Activated CD8-positive, alpha-beta memory T cell treated with anti-CD3 and anti-CD28 coated beads, Interleukin-2, amount 50 U/mL, for 1 hour (primary cell): ENCODE results near the gene NCOA6.

ENCODE experiments used
- DNase-seq: peaks from one replicate; pipeline ENCODE4 v3.0.0-alpha.2; 2020; ENCODE audit errors: extremely low read depth

NCOA6 gene

DNA sequence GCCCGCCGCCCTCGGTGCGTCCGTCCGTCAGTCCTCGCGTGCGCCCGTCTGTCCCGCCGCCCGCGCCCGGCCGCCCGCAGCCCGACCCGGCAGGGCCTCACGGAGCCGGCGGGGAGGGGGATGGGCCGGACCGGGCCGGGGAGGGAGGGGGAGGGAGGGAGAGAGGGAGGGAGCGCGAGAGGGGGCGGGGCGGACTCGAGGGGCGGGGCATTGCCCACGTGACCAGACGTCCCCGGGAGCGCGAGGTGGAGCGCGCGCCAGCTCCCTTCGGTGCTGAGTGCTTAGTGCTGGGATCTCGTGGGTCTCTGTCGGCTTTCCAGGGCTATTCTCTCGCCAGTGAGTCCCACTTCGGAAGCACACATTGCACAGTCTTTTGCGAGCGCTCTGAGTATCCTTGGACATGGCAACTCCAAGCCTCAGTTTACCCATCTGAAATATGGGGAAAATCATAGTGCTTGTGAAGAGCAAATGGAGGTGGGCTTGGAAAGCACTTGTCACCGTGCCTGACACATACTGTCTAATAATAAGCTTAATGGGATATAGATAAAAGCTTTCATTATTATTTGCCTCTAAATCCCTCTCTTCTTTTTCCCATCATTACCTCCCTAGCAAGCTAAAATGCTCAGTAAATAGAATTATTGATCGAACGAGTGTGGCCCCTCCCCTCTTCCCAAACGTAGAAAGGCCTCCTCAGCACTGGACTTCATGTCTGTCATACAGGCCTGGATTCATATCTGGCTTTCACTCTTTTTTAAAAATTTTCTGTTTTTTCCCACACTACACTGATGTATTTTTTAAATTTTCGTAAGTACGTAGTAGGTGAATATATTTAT, at the start of gene NCOA6:
Gene NCOA6, minus strand, starts transcription at position 122 of the 833 bp plus-strand sequence. CDS start 43,296 bp downstream, outside the sequence.
- peak; percentile 59 for DNase-seq

DNA sequence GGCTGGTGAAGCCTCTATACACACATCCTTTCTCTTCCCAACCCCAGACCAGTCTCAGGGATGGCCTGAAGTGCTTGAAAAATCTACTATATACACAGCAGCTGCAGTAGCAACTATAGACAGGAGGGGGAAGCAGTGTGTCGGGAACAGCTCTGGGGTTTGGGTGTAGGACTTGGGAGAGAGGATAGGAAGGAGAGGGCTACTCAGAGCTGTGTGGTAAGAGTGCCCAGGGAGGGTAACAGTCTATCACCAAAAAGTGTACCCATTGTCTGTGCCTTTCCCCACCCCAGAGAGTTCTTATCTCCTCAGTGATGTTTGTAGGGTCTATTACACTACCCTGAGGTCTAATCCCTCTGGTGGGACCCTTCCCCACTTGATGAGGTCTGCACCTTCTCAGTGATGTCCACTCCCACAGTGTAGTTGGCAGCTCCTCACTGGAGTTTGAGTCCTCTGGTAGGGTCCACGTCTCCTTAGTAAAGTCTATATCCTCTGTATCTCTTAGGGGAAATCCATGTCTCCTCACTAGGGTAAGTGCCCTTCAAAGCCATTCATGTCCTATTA, 48.7 kb upstream of the NCOA6 start:
- no peak for DNase-seq

DNA sequence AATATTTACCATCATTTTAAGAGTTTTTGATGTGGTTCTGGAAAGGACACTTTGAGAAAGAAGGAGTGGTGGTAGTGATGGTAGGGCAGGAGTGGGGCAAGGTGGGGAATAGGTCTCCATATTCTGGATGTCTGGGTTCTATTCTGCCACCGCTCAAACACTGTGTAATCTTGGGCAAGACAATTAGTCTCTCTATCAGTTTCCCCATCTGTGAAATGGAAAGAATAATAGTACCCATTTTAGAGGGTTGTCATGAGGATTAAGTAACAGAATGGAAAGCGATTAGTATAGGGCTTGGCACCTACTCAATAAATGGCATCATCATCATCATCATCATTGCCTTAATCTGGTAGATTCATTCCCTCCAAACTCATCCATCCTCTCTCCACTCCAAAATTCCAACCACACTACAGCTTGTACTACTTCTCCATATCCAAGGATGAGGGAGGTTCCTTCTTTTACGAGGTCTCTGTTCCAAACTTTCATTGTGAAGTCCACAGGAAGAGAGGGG, 48.2 kb upstream of the NCOA6 start:
- DNase-seq: no peak

DNA sequence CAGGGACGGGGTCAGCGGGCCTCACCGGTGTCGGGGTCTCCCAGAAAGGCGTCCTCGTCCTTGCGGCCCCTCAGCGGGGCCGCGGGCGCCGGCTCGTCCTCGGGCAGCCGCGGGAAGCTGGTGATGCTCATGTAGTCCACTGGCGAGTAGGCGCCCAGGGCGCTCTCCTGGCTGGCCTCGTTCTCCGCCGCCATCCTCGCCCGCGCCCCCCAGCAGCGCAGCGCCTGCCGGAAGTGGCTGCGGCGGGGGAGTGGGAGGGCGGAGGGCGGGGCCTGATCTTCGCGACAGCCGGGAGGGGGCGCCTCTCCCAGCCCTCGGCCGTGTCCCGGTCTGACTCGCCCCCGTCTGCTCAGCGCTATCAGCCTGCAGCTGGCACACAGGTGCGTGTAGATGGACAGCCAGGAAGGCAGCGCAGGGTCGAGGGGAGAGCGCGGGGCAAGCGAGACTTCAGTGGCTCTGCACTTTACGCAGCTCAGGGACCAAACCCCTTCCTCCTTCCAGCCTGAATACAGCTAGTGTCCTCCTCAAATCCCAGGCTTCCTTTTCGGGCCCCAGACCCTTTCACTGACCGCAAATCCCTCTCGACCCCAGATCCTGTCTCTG, 47.3 kb upstream of the NCOA6 start, which contains the start of gene GGT7:
Gene GGT7, minus strand, starts transcription at position 235 of the 603 bp plus-strand sequence. Its CDS starts 41 bp downstream, at position 194.
- peak; percentile 57 for DNase-seq

DNA sequence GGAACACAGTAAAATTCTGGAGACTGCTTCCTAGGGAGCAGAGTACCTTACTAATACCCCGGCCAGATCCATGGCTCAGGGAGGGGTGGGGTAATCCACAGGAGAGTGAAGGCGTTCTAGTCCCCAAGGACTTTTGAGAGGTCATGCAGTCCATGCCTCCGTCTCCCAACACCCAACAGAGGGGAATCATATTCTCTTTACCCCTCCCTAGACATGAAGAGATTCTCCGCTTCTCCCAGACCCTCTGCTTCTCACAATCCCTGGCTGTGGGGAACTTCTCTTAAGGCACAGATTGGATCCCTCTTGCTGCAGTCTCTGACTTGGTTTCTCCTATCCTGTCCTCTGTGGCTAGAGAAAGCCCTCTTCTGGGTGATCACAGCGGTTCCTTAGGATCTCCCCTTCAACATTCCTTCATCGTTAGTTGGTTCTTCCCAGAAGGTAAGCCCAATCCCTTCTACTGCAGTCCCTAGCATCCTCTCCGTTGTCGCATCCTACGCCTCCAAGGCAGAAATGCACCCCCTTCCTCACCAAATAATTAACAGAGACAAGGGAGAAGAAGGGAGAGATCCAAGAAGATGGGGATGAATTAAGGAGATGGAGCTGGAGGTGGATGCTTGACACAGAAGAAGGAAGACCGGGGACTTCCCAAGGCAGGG, 46.6 kb upstream of the NCOA6 start:
- DNase-seq: no peak

DNA sequence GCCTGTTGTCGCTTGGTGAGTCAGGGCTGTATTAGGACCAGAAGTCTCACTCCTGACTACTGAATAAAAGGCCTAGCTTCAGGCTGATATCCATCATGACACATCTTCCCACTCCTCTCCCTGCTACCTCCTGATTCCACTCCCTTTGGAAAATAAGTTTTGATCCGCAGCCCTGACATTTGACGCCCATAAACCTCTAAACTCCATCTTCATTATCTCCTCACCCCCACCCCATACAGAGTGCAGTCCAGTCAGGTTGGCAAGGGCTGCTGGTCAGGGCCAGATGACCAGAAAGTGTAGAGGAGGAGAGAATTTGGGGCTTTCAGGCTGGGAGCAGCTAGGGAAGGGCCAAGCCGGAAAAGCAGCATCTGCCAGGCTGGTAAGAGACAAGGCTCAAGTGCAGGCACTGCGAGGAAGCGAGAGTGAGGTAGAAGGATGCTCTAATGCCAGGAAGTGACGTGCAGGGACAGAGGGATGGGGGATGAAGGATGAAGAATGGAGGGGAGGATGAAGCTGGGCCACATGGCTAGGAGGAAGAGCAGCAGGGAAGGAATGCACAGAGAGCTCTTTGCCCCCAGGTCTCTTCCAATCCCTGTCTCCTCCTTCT, 46.0 kb upstream of the NCOA6 start:
- no peak for DNase-seq

DNA sequence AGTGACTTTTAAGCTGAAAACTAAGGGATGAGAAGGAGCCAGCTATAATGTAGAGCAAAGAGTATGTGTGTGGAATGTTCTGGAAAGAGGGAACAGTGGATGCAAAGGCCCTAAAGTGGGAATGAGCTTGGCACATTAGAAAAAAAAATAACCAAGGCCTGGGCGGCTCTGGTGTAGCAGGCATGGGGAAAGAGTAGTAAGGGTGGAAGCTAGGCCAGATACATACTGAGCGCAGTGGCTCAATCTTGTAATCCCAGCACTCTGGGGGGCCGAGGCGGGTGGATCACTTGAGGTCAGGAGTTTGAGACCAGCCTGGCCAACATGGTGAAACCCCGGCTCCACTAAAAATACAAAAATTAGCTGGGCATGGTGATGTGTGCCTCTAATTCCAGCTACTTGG, 38.8 kb upstream of the NCOA6 start:
- no peak for DNase-seq

DNA sequence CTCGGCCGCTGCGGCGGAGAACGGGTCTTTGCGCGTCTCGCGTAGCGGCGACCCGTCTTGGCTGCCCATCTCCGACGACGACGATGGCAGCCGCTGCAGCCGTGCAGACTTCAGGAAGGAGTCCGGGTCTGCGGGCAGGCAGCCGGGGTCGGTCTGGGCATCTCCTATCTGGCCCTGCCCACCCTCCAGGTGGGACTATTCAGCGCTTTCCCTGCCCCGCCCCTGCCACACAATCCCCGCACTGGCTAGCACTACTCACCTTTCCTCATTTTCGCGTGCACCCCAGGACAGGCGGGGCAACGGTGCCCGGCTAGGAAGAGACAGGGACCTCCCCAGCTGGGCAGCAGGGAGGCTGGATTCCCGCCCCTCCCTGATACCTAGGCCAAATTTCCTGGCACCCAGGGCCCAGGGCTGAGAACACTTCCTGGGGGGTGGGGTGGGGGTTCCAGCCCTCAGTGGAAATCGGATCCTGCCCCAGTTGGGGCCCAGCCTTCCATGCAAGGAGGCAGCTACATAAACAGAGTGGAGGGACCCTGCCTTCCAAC, 38.0 kb upstream of the NCOA6 start:
- no peak for DNase-seq

DNA sequence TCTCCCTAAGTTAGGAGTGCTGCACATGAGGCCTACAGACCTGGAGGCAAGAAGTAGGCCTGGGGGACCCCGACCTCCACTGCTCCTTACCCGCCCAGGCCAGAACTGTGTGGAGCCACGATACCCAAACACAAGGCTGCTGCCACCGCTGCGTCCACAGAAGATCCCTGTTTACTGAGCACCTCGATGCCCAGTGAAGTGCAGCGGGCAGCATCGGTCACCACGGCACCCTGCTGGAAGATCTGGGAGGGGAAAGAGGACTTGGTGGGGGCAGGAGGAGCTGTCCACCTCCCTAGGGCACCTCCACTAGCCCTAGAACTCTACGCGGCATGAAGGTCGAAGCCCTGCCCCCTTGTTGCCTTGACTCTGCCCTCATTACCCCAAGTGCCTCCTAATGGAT, 37.3 kb upstream of the NCOA6 start:
- no peak for DNase-seq

DNA sequence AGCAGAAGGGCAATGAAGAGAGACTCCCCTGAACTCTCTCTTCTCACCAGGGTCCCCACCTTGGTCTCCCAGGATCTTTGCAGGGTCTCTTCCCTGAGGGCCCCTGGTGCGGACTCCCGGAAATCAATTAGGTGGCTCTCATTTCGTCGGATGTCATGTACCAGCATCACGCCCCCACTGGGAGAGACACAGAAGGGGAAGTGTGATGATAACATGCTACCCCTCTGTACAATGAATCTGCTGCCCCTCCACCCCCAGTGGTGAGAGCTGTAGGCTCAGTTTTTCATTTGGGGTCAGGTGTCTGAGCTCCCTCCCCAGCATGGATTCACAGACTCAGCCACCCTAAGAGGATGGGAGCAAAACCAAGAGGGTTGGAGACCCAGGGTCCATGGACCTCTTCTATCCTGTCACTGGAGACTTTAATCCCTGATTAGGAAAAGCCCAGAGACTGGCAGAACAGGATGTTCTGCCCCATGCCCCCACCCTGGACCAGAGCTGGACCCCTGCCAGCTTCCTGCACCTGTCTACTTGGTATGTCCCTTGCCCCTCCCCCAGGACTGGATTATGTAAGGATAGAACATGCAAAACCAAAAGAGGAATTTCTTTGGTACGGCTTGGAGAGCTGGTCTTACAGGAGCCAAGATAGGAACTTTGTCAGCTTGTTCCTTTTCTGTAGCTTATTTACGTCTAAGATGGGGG, 36.1 kb upstream of the NCOA6 start:
- DNase-seq: no peak

DNA sequence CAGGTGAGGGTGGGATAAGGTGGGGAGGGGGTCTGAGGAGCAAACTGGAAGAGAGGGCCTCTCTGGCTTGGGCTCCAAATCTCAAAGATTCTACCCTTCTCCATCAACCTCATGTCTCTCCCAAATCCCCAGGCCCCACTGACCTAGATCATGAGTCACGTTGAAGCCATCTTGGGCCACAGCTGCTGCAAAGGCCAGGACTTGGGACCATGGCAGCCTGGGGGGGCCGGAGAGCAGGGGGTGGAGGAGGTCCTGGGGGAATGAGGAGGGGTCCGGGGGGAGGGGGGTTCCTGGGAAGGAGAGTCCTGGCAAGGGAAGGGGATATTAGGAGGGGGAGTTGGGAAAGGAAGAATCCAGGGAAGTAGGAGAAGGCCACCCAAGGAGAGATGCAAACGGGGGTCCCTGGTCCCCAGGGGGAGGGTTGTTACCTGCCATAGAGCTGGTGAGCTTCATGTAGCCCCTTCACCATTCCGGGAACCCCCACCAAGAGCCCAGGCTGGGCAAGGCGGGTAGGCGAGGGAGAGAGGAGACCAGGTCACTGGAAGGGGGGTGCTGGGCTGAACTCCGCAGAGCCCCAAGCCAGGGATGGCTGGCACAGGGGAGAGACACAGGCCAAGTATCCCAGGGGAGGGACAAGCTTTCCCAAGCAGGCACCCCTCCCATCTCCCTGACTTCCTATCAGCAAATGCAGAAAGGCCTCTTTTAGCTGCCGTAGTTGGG, 34.5 kb upstream of the NCOA6 start:
- no peak for DNase-seq

DNA sequence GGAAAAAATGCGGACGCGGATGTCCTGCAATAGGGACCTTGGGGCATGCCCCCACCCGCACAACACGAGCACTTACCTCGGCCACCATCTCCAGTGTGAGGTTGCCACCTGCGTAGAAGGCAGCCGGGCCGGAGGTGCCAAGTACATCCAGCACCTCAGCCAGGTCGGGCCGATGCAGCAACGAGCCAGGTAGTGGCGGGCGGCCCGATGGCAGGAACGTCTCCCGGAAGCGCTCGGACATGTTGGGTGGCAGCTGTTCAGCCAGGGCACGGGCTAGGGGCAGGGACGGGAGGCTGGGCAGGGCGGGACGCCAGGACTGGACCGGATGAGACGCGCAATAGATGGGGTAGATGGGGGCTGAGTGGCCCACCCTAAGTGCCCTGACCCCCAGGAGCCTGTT, 33.9 kb upstream of the NCOA6 start:
- no peak for DNase-seq

DNA sequence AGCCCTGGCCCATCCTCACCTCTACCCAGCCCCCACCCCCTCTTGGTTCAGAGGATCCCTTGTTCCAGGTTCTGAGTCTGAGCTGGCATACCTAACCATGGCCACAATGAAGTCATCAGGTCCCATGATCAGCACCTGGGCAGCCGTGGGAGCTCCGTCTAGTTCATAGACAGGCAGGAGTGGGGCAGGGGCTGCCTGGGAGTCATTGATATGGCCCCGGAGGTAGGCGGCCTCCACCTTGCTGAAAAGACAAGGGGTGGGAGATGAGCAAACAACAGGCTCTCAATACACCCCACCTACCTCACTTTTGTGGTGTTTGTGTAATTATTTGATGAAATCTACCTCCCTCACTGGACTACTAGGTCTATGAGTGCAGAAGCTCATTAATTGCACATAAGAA, 26.8 kb upstream of the NCOA6 start:
- DNase-seq: no peak

DNA sequence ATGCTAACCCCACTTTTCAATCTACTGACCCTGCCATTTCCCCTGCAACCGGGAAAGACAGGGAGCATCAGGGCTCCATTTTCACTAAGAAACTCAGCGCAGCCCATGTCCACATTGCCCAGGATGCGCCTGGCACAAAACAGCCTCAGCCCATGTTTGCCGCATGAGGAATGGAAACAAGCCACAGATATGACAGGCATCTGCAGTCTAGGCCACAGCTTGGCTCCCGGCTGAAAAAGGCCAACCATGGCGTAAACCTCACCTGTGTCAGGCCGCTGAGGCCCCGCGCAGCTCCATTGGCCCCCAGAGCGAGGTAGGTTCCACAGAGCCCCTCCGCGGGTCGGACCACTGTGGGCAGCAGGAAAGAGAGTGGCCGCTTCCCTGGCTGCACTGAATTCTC, 25.5 kb upstream of the NCOA6 start:
- no peak for DNase-seq

DNA sequence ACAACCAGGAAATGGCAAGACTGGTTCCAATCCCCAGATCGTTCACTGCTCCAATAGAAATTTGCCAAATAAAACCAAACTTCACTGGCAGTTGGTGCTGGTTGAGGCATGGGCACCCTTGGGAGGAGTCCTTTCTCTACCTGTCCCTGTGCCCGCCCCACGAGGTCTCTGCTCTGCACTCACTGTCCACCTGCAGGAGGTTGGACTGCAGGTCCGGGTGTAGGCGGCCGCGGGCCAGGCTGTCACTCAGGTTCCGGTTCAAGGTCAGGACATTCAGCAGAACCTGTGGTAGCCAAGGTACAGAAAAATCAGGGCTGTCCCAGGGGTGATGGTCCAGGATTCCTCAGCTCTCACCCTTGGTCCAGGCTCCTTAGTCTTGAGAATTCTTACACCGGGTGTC, 24.3 kb upstream of the NCOA6 start:
- no peak for DNase-seq

DNA sequence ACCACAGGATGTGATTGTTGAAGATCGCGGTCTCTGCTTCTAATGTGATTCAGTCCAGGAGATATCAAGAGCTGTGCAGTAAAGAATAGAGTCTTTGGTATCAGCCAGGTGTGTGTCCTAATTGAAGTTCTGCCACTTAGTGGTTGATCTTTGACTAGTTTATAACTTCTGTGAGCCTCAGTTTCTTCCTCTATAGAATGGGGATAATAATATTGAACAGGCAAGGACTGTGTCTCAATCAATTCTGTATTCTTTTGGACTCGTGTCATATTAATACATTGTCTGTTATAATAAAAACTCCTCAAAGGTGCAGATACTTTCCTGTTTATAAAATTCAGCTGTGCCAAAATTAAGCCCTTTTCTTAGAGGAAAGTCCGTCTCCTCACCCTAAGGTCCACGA, 23.1 kb upstream of the NCOA6 start:
- DNase-seq: no peak

DNA sequence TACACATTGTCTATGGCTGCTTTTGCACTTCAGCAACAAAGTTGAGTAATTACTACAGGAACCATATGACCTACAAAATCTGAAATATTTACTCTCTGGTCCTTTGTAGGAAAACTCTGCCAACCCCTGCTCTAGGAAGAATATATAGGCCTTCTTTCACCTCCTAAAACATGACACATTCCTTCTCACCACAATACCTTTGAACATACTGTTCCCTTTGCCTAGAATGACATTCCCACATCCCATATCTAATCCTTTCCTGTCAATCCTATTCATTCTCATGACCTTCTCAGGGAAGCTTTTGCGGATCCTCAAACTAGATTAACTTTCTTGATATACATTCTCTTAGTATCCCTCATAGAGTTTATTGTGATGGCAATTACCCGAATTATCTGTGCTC, 18.0 kb upstream of the NCOA6 start:
- DNase-seq: no peak

DNA sequence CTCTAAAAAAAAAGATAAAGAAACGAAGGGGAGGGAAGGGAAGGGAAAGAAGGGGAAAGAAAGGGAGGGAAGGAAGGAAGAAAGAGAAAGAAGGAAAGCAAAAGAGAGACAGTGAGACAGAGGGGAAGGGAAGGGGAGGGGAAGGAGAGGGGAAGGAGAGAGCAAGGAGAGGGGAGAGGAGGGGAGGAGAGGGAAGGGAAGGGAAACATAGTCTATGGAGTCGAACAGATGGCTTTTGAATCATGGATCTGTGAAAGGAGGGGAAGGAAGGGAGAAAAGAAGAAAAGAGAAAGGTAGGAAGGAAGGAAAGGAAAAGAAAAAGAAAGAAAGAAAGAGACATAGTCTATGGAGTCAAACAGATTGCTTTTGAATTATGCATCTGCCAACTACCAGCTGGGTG, 16.7 kb upstream of the NCOA6 start:
- DNase-seq: no peak

DNA sequence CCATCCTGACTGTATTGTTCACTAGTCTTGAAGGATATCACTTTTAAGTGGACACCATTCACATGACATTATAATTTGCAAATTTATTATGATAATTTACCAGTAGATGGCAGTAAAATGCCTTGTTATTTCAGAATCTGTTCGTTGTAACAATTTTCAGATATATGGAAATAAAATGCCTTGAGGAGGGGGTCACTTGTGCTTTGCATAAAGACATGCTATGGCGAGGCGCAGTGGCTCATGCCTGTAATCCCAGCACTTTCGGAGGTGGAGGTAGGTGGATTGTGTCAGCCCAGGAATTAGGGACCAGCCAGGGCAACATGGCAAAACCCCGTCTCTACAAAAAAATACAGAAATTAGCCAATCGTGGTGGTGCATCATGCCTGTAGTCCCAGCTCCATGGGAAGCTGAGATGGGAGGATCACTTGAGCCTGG, 9.0 kb upstream of the NCOA6 start:
- DNase-seq: no peak

DNA sequence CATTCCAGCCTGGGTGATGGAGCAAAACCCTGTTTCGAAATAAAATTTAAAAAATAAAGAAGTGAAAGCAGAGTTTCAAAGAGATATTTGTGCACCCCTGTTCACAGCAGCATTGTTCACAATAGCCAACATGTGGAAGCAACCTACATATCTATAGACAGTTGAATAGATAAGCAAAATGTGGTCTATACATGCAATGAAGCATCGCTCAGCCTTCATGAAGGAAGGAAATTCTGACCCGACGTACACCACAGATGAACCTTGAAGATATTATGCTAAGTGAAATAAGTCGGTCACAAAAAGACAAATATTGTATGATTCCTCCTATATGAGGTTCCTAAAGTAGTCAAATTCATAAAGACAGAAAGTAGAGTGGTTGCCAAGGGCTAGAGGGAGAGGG, 6.5 kb upstream of the NCOA6 start:
- no peak for DNase-seq
